HFFc6 (cell line): ENCODE results near the gene HTRA2. TPM values are rescaled to one million over a fixed set of nuclear protein-coding genes. Genes with fewer than 3 reads are reported as not detected.

Experiments
- DNase-seq: peaks from one replicate; pipeline ENCODE4 v3.0.0-alpha.2; 2018
- H3K27ac Mint-ChIP-seq: 2 replicates; pipeline ENCODE4 v1.8.0; 2020; ENCODE audit warnings: mild to moderate bottlenecking, mixed read lengths
- H3K27me3 Mint-ChIP-seq: 2 replicates; pipeline ENCODE4 v1.8.0; 2021; ENCODE audit warnings: mild to moderate bottlenecking, moderate library complexity, mixed read lengths; ENCODE audit not compliant: insufficient read depth
- H3K36me3 Mint-ChIP-seq: 2 replicates; pipeline ENCODE4 v1.8.0; 2021; ENCODE audit warnings: low read depth, mixed read lengths
- H3K4me1 Mint-ChIP-seq: 2 replicates; pipeline ENCODE4 v1.8.0; 2020; ENCODE audit warnings: low read depth, mixed read lengths
- H3K4me3 Mint-ChIP-seq: 2 replicates; pipeline ENCODE4 v1.8.0; 2020; ENCODE audit warnings: mild to moderate bottlenecking, moderate library complexity, mixed read lengths
- H3K9me3 Mint-ChIP-seq: 2 replicates; pipeline ENCODE4 v1.8.0; 2020; ENCODE audit warnings: mild to moderate bottlenecking, mixed read lengths
- CTCF ChIP-seq: fragments of 200-600 bp; sonication (generic); IDR thresholded peaks from 2 replicates; pipeline ENCODE4 v1.5.0; 2021; ENCODE audit warnings: antibody characterized with exemption, mild to moderate bottlenecking
- total RNA-seq, 6 experiments: library from RNA; stranded (reverse); fragmentation: NEBNext Ultra II Directional; extraction: Animal tissue kit (Norgen Biotek cat#: 25700); gene quantifications; 2 replicates in 1 of 6; 3 replicates in 5 of 6; pipeline ENCODE4 v1.2.3, GENCODE V29; 2021

HTRA2 gene
- total RNA-seq, 6 experiments from 2014 or later: 29.7 to 43.3 (median 33.6) TPM

- TF ChIP-seq CTCF: no peak
- Mint-ChIP-seq H3K4me1 (peaks cover 13% of the 10 kb centered on the region), H3K36me3 (peaks cover 5% of the 10 kb centered on the region), H3K9me3 (no peaks in the 10 kb centered on the region), H3K27ac (no peak overlapping the region), H3K27me3 (no peaks in the 10 kb centered on the region), H3K4me3 (no peak overlapping the region)
- no peak for DNase-seq
Measured at GRCh38 chr2:74540291-74540690, 10.6 kb downstream of the HTRA2 start.

- no peaks in the 10 kb centered on the region for H3K9me3 Mint-ChIP-seq
- H3K4me1 Mint-ChIP-seq: peaks cover 7% of the 10 kb centered on the region; the same call in 1 of the 2 replicates
- no peak for TF ChIP-seq CTCF
- no peak overlapping the region for H3K4me3 Mint-ChIP-seq
- H3K27ac Mint-ChIP-seq: no peak overlapping the region
- no peak for DNase-seq
- no peaks in the 10 kb centered on the region for H3K27me3 Mint-ChIP-seq
- peaks cover 9% of the 10 kb centered on the region for H3K36me3 Mint-ChIP-seq
Measured at GRCh38 chr2:74542978-74543377, 13.2 kb downstream of the HTRA2 start.

- Mint-ChIP-seq H3K36me3 (peaks cover 9% of the 10 kb centered on the region), H3K27me3 (no peaks in the 10 kb centered on the region), H3K27ac (no peak overlapping the region), H3K4me1 (peaks cover 16% of the 10 kb centered on the region), H3K9me3 (no peaks in the 10 kb centered on the region), H3K4me3 (no peak overlapping the region)
- TF ChIP-seq CTCF: peak; percentile 31
- DNase-seq: no peak
Measured at GRCh38 chr2:74544634-74545033, 14.9 kb downstream of the HTRA2 start.

GRCh38 chr2:74546004-74546403, 16.3 kb downstream of the HTRA2 start:
- no peak for DNase-seq
- H3K4me1 Mint-ChIP-seq: peaks cover 29% of the 10 kb centered on the region
- no peaks in the 10 kb centered on the region for H3K9me3 Mint-ChIP-seq
- no peaks in the 10 kb centered on the region for H3K27me3 Mint-ChIP-seq
- peaks cover 13% of the 10 kb centered on the region for H3K36me3 Mint-ChIP-seq
- H3K27ac Mint-ChIP-seq: no peak overlapping the region
- TF ChIP-seq CTCF: no peak
- H3K4me3 Mint-ChIP-seq: no peak overlapping the region

GRCh38 chr2:74548285-74548899, 18.7 kb downstream of the HTRA2 start:
- Mint-ChIP-seq H3K9me3 (no peaks in the 10 kb centered on the region), H3K4me1 (peaks cover 50% of the 10 kb centered on the region), H3K36me3 (peaks cover 23% of the 10 kb centered on the region), H3K27ac (peak overlapping the region; percentile 77), H3K27me3 (peaks cover 1% of the 10 kb centered on the region; the same call in 1 of the 2 replicates), H3K4me3 (peak overlapping the region; percentile 70)
- TF ChIP-seq CTCF: no peak
- DNase-seq: no peak
